GM12878 (cell line): Measurements from ENCODE around the gene CNTNAP2. TPM values are rescaled to one million over a fixed set of nuclear protein-coding genes. Genes with fewer than 3 reads are reported as not detected.

Experiments used
- BCL3 ChIP-seq: IDR thresholded peaks from 2 replicates; pipeline ENCODE4 v1.6.1; 2011; ENCODE audit warnings: borderline replicate concordance, low read depth, mild to moderate bottlenecking, moderate library complexity, low read length; ENCODE audit not compliant: insufficient read depth, poor library complexity, severe bottlenecking
- CUX1 ChIP-seq: IDR thresholded peaks from 2 replicates; pipeline ENCODE4 v1.6.1; 2012; ENCODE audit warnings: improper control_type of control experiment, low read depth, low read length; ENCODE audit not compliant: insufficient replicate concordance
- MEF2B ChIP-seq: fragments of 450-650 bp; IDR thresholded peaks from 2 replicates; pipeline ENCODE4 v1.6.1; 2018; ENCODE audit warnings: mild to moderate bottlenecking, moderate library complexity; ENCODE audit not compliant: partially characterized antibody, poor library complexity, severe bottlenecking
- RAD21 ChIP-seq: IDR thresholded peaks from 2 replicates; pipeline ENCODE4 v1.6.1; 2011; ENCODE audit warnings: mild to moderate bottlenecking, low read depth, low read length, moderate library complexity; ENCODE audit not compliant: insufficient read depth
- RAD51 ChIP-seq: fragments of 450-650 bp; IDR thresholded peaks from 2 replicates; pipeline ENCODE4 v1.6.1; 2016; ENCODE audit warnings: moderate library complexity, mild to moderate bottlenecking, inconsistent platforms
- ZNF384 ChIP-seq: IDR thresholded peaks from 2 replicates; pipeline ENCODE4 v1.6.1; 2012; ENCODE audit warnings: low read depth, mild to moderate bottlenecking, low read length, improper control_type of control experiment, borderline replicate concordance
- polyA plus RNA-seq, 11 experiments: library from polyadenylated mRNA; depleted of rRNA in 4 of 11; unstranded in 6 of 11; stranded (reverse) in 5 of 11; fragments of >200 nt; fragmentation: Nextera tagmentation in 4 of 11; fragmentation: Illumina TruSeq in 1 of 11; extraction: Ambion mirVana in 4 of 11; extraction: Trizol in 1 of 11; gene quantifications; 1 replicate in 1 of 11; 2 replicates in 10 of 11; pipeline versions ENCODE4 v1.2.1 to v1.2.3, GENCODE V29; 2011 to 2016; ENCODE audit warnings: inconsistent platforms in 2 of 11, missing spikeins in 2 of 11, low read depth in 1 of 11
- total RNA-seq, 4 experiments: library from RNA; depleted of rRNA in 3 of 4; stranded (reverse); fragments of >200 nt in 3 of 4; fragmentation: Illumina TruSeq in 1 of 4; extraction: Trizol in 1 of 4; gene quantifications; 2 replicates each; pipeline versions ENCODE4 v1.2.1 to v1.2.3, GENCODE V29; 2013 to 2021

The CNTNAP2 gene
- total and polyA plus RNA-seq, 10 of the 15 experiments (the other 5 are each of a cell fraction or from before 2014, with no cell fraction given), result 0.03 to 0.08 (median 0.03) TPM; not detected in 7

GRCh38 chr7:147173883-147174282, 1057.3 kb downstream of the CNTNAP2 start (continued):
- TF ChIP-seq CUX1, result no peak
- TF ChIP-seq BCL3, result no peak
- no peak for TF ChIP-seq RAD51
- TF ChIP-seq RAD21, result no peak
- no peak for TF ChIP-seq MEF2B
- no peak for TF ChIP-seq ZNF384
